HL-60 (cell line): ENCODE measurements around the gene B3GAT2.
A peak's percentile ranks its signal among the peaks of the same experiment; 100 is the strongest.

Experiments
- DNase-seq, 2 experiments: peaks; one replicate each; pipeline ENCODE4 v3.0.0-alpha.2; 2010 to 2020; ENCODE audit warnings: low read depth in 1 of 2, low spot score in 1 of 2
- H3K27ac ChIP-seq: fragments of 250-450 bp; sonication (Bioruptor Pico); replicated peaks from 2 replicates; pipeline ENCODE4 v1.5.1; 2020; ENCODE audit warnings: mild to moderate bottlenecking, moderate library complexity
- H3K27me3 ChIP-seq: fragments of 250-450 bp; sonication (Bioruptor Pico); 2 replicates; pipeline ENCODE4 v1.5.1; 2021; ENCODE audit warnings: mild to moderate bottlenecking, moderate library complexity; ENCODE audit not compliant: insufficient read depth, poor library complexity, severe bottlenecking
- H3K4me3 ChIP-seq: replicated peaks from 2 replicates; pipeline ENCODE4 v1.5.1; 2011; ENCODE audit warnings: mild to moderate bottlenecking, control low read depth, low read length; ENCODE audit not compliant: insufficient read depth
- GABPA ChIP-seq: IDR thresholded peaks from 2 replicates; pipeline ENCODE4 v1.6.1; 2012; ENCODE audit warnings: low read depth
- POLR2AphosphoS5 ChIP-seq: IDR thresholded peaks from 2 replicates; pipeline ENCODE4 v1.6.1; 2012; ENCODE audit warnings: low read depth
- REST ChIP-seq: IDR thresholded peaks from 2 replicates; pipeline ENCODE4 v1.6.1; 2012; ENCODE audit warnings: low read depth; ENCODE audit not compliant: insufficient replicate concordance
- SPI1 ChIP-seq: IDR thresholded peaks from 2 replicates; pipeline ENCODE4 v1.6.1; 2012; ENCODE audit warnings: low read depth, mild to moderate bottlenecking, borderline replicate concordance
- long read RNA-seq: library from polyadenylated mRNA; unstranded; transcript quantifications from one replicate; pipeline ENCODE4 v2.0.0, GENCODE V29; 2020
- TF ChIP-seq, protein P1 (sequence below): IDR thresholded peaks from one replicate; pipeline ENCODE4 v1.5.1; 2011; ENCODE audit warnings: low read length, control low read depth, inconsistent platforms; ENCODE audit not compliant: insufficient read depth

The B3GAT2 gene
- long read RNA-seq = 0 reads

- no peak for DNase-seq
- H3K4me3 ChIP-seq = peak within 1 kb of the TSS; percentile 37
- peaks cover 46% of the 10 kb centered on the region for H3K27me3 ChIP-seq
- TF ChIP-seq POLR2AphosphoS5 (no peak), REST (peak; percentile 23)
- no peak within 1 kb of the TSS for H3K27ac ChIP-seq
Measured at GRCh38 chr6:70956451-70957283, at the start of gene B3GAT2. B3GAT2 (minus strand) TSS chr6:70957060; CDS start chr6:70956429, 631 bp downstream.

DNA sequence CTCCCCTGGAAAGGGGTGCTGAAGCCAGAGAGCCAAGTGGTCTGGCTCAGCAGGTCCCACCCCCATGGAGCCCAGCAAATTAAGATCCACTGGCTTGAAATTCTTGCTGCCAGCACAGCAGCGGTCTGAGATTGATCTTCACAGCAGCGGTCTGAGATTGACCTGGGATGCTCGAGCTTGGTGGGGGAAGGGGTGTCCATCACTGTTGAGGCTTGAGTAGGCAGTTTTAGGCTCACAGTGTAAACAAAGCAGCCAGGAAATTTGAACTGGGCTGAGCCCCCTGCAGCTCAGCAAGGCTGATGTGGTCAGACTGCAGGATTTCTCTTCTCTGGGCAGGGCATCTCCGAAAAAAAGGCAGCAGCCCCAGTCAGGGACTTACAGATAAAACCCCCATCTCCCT lies 41.3 kb upstream of the B3GAT2 start:
- H3K4me3 ChIP-seq = no peak overlapping the region
- DNase-seq = no peak
- H3K27ac ChIP-seq = no peak overlapping the region
- H3K27me3 ChIP-seq = no peaks in the 10 kb centered on the region
- TF ChIP-seq REST (no peak), SPI1 (no peak), GABPA (no peak), POLR2AphosphoS5 (no peak)
- TF ChIP-seq, protein P1, sequence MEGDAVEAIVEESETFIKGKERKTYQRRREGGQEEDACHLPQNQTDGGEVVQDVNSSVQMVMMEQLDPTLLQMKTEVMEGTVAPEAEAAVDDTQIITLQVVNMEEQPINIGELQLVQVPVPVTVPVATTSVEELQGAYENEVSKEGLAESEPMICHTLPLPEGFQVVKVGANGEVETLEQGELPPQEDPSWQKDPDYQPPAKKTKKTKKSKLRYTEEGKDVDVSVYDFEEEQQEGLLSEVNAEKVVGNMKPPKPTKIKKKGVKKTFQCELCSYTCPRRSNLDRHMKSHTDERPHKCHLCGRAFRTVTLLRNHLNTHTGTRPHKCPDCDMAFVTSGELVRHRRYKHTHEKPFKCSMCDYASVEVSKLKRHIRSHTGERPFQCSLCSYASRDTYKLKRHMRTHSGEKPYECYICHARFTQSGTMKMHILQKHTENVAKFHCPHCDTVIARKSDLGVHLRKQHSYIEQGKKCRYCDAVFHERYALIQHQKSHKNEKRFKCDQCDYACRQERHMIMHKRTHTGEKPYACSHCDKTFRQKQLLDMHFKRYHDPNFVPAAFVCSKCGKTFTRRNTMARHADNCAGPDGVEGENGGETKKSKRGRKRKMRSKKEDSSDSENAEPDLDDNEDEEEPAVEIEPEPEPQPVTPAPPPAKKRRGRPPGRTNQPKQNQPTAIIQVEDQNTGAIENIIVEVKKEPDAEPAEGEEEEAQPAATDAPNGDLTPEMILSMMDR = no peak

- DNase-seq = no peak
- TF ChIP-seq SPI1 = no peak
- no peak for TF ChIP-seq POLR2AphosphoS5
- TF ChIP-seq, protein P1 = no peak
- TF ChIP-seq REST = no peak
- TF ChIP-seq GABPA = no peak
- no peak overlapping the region for H3K27ac ChIP-seq
- H3K27me3 ChIP-seq = no peaks in the 10 kb centered on the region
- no peak overlapping the region for H3K4me3 ChIP-seq
Measured at GRCh38 chr6:70997379-70997778, 40.5 kb upstream of the B3GAT2 start.
